ENCODE results near the gene GPR84.

GPR84 gene

GRCh38 chr12:54390668-54391551, 26.6 kb upstream of the GPR84 start:
- DNase-seq = peak in 1 of 2 donors; percentile 8

GRCh38 chr12:54390176-54390667, 25.9 kb upstream of the GPR84 start:
- DNase-seq = no peak

- DNase-seq = no peak
These were observed 25.4 kb upstream of the GPR84 start for GRCh38 chr12:54389607-54390175.

GRCh38 chr12:54389134-54389508, 24.8 kb upstream of the GPR84 start:
- DNase-seq = no peak

GRCh38 chr12:54388237-54389133, 24.2 kb upstream of the GPR84 start:
- no peak for DNase-seq

- DNase-seq = no peak
These were observed 22.8 kb upstream of the GPR84 start for GRCh38 chr12:54387114-54387467.

GRCh38 chr12:54386403-54387113, 22.3 kb upstream of the GPR84 start:
- no peak for DNase-seq

- DNase-seq = no peak
These were observed 21.1 kb upstream of the GPR84 start for GRCh38 chr12:54385251-54385914.

GRCh38 chr12:54384591-54385041, 20.3 kb upstream of the GPR84 start, which contains the start of gene ZNF385A:
Gene ZNF385A, minus strand, starts transcription at chr12:54384733. Its CDS starts 219 bp downstream, at chr12:54384514.
- DNase-seq = peak in 1 of 2 donors; percentile 49

- DNase-seq = no peak
These were observed 18.8 kb upstream of the GPR84 start for GRCh38 chr12:54383041-54383609.

- DNase-seq = no peak
These were observed 16.9 kb upstream of the GPR84 start for GRCh38 chr12:54381136-54381535.

- DNase-seq = peak; percentile 79 to 85
These were observed 15.3 kb upstream of the GPR84 start for GRCh38 chr12:54379398-54380201.

GRCh38 chr12:54378796-54379397, 14.6 kb upstream of the GPR84 start:
- DNase-seq = peak; percentile 21 to 51

- DNase-seq = no peak
These were observed 13.7 kb upstream of the GPR84 start for GRCh38 chr12:54377797-54378515.

- no peak for DNase-seq
These were observed 12.7 kb upstream of the GPR84 start for GRCh38 chr12:54377007-54377406.

- DNase-seq = no peak
These were observed 12.3 kb upstream of the GPR84 start for GRCh38 chr12:54376596-54376995.

- no peak for DNase-seq
These were observed 10.9 kb upstream of the GPR84 start for GRCh38 chr12:54375259-54375579.

GRCh38 chr12:54374562-54375258, 10.4 kb upstream of the GPR84 start:
- DNase-seq = no peak
